ENCODE data around the gene SLC22A31. TPM values are rescaled to one million over a fixed set of nuclear protein-coding genes. Genes with fewer than 3 reads are reported as not detected.

SLC22A31 gene
- total and polyA plus RNA-seq, 2 donors (not counting 3 experiments of a cell fraction or from before 2014, with no cell fraction given): 1.0 TPM; not detected in 1

DNA sequence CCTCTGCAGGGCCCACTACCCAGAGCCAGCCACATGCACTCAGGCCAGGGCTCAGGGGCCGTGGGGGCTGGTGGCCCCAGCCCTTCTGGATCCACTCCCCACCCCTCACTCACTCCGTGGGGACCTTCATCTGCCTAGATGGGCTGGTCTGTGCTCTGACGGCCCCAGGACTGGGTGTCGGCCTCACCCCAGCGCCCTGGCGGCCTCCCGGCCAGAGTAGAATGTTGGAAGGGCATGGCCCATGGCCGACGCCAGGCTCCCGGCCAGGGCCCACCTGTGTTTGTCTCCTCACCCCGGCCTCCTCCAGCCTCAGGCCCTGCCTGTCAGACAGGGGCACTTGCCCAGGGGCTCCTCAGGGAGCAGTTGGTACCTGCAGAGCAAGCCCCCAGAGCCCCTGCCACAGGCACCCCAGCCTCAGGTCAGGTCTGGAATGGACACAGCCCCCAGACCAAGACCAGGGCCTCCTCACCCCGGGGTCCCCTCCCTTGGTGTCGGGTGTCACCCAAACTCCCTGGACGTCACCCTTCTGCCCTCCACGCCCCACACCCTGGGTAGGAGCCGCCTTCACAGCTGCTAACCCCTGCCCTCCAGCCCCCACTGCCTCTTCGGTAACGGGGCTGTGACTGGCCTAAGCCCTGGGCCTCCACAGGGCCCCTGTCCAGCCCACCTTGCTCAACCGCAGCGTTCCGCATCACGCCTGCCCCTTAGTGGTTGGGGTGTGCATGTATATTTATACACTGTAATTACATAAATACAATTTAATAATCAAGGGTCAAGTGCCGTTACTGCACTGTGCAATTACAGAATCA lies 31.8 kb downstream of the SLC22A31 start:
- DNase-seq (ENCODE audit: low read depth, low spot score) (no peak), FAIRE-seq (no peak)
- Histone ChIP-seq H3K4me3 (replicated peaks in 1 of 3; ENCODE audit: insufficient read depth in 1 of 3, low read depth in 1 of 3, low read length in 3 of 3) (no peak overlapping the region), H3K27me3 (ENCODE audit: control insufficient read depth in 2 of 2, insufficient read depth in 2 of 2, low read length in 2 of 2) (peaks cover 0 to 3% of the 10 kb centered on the region in 2 experiments), H3K36me3 (ENCODE audit: control insufficient read depth in 2 of 2, extremely low read depth in 1 of 2, insufficient read depth in 2 of 2, low read length in 2 of 2) (no peaks in the 10 kb centered on the region), H3K9me3 (replicated peaks; ENCODE audit: control insufficient read depth, insufficient read depth, low read length) (no peaks in the 10 kb centered on the region), H3K9me1 (replicated peaks; ENCODE audit: control insufficient read depth, extremely low read depth, insufficient read depth, low read length) (no peaks in the 10 kb centered on the region), H3K9ac (replicated peaks; ENCODE audit: extremely low read depth, insufficient read depth, low read length) (no peak overlapping the region), H4K20me1 (replicated peaks; ENCODE audit: control insufficient read depth, extremely low read depth, insufficient read depth, low read length) (no peaks in the 10 kb centered on the region), H2AFZ (ENCODE audit: low read depth, low read length) (no peak overlapping the region), H3K4me1 (ENCODE audit: control insufficient read depth, extremely low read depth, insufficient read depth, low read length) (peaks cover 3% of the 10 kb centered on the region), H3K4me2 (ENCODE audit: insufficient read depth, low read length) (no peak overlapping the region), H3K79me2 (ENCODE audit: control insufficient read depth, insufficient read depth, low read length) (no peaks in the 10 kb centered on the region), H3K27ac (ENCODE audit: insufficient read depth, low read depth, low read length) (no peak overlapping the region)
- dilution Hi-C loops (cut with MboI; ENCODE audit: extremely low pct_ligation_motif_present, low sequenced_read_pairs) (no loop called here), intact Hi-C loops (cut with micrococcal nuclease) (loop anchor here (5.0 kb wide), 1 partner anchor 226 kb away; no protein-coding TSS in a partner anchor)
- BruUV-seq (replicated peaks): no TSS peak
- POLR2A ChIA-PET: no interaction called here
- CTCF ChIA-PET: interaction anchor here (2.9 kb wide), 1 partner anchor 431 kb away, joined by 23 read pairs; no protein-coding TSS in a partner anchor
- TF ChIP-seq MYC (IDR thresholded peaks at IDR 0.05; ENCODE audit: low read depth, low read length) (no peak), POLR2A (IDR thresholded peaks at IDR 0.05; ENCODE audit: low read depth, low read length) (no peak), POLR2AphosphoS5 (IDR thresholded peaks at IDR 0.05; ENCODE audit: insufficient read depth, low read depth, low read length) (no peak), FOS (IDR thresholded peaks at IDR 0.05; ENCODE audit: borderline replicate concordance, insufficient read depth, low read length) (no peak), JUN (IDR thresholded peaks at IDR 0.05; ENCODE audit: borderline replicate concordance, insufficient read depth, insufficient read length, low read depth) (no peak), GATA2 (IDR thresholded peaks at IDR 0.05; ENCODE audit: insufficient read depth, insufficient read length, low read depth, low read length) (no peak), EZH2 (IDR thresholded peaks at IDR 0.05; ENCODE audit: borderline replicate concordance, low read depth, low read length, severe bottlenecking) (no peak)
- TF ChIP-seq, protein P1, sequence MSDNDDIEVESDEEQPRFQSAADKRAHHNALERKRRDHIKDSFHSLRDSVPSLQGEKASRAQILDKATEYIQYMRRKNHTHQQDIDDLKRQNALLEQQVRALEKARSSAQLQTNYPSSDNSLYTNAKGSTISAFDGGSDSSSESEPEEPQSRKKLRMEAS (IDR thresholded peaks at IDR 0.05; ENCODE audit: insufficient read depth, insufficient read length): no peak
- TF ChIP-seq, protein P2, sequence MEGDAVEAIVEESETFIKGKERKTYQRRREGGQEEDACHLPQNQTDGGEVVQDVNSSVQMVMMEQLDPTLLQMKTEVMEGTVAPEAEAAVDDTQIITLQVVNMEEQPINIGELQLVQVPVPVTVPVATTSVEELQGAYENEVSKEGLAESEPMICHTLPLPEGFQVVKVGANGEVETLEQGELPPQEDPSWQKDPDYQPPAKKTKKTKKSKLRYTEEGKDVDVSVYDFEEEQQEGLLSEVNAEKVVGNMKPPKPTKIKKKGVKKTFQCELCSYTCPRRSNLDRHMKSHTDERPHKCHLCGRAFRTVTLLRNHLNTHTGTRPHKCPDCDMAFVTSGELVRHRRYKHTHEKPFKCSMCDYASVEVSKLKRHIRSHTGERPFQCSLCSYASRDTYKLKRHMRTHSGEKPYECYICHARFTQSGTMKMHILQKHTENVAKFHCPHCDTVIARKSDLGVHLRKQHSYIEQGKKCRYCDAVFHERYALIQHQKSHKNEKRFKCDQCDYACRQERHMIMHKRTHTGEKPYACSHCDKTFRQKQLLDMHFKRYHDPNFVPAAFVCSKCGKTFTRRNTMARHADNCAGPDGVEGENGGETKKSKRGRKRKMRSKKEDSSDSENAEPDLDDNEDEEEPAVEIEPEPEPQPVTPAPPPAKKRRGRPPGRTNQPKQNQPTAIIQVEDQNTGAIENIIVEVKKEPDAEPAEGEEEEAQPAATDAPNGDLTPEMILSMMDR (IDR thresholded peaks at IDR 0.05; ENCODE audit: extremely low read depth in 1 of 2, insufficient read depth in 1 of 2, low read depth in 1 of 2, low read length in 2 of 2): no peak

Measured in endothelial cell of umbilical vein (primary cell).